ENCODE results near the gene HOXB3.
A peak's percentile ranks its signal among the peaks of the same experiment; 100 is the strongest.

Gene HOXB3

DNA sequence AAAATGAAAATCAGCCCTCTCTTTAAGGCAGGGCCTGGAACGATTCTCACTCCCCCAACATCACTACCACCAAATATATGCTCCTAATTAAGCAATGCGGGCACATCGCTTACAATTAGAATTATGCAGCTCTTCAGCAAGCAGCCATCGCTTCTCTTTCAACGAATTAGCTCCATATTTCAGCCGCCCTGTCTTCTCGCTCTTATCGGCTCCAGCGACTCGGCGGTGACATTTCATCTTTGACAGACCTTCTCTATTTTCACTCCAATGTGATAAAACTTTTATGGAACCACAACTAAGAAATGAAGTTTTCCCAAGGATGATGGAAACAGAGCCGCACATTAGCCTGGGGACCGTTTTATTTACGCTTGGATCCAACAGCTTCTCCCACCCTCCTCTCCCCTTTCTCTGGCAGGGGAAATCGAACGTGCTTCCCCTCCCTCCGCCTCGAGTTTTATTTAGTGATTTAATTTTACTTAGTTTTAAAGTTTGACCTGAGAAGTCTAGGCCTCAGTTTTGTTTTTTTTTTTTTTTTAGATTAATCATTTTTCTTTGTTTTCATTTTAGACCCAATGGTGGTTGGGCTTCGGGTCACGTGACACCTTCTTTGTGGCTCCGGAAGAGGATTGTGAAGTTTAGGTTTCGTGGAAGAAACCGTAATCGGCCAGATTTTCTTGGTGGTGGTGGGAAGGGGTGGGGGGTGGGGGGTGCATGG lies 42.1 kb downstream of the HOXB3 start (continued):
- no peak for TF ChIP-seq ZNF658 (tag by site-specific recombination; IDR thresholded peaks at IDR 0.05)
- TF ChIP-seq ZNF174 (tag by site-specific recombination; IDR thresholded peaks at IDR 0.05), result no peak
- TF ChIP-seq ZNF549 (tag by site-specific recombination; IDR thresholded peaks at IDR 0.05), result no peak
- TF ChIP-seq, protein P1, sequence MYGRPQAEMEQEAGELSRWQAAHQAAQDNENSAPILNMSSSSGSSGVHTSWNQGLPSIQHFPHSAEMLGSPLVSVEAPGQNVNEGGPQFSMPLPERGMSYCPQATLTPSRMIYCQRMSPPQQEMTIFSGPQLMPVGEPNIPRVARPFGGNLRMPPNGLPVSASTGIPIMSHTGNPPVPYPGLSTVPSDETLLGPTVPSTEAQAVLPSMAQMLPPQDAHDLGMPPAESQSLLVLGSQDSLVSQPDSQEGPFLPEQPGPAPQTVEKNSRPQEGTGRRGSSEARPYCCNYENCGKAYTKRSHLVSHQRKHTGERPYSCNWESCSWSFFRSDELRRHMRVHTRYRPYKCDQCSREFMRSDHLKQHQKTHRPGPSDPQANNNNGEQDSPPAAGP (tag by site-specific recombination; IDR thresholded peaks at IDR 0.05), result no peak
- no peak for TF ChIP-seq ZNF302 (tag by site-specific recombination; IDR thresholded peaks at IDR 0.05; ENCODE audit: low read depth)
- TF ChIP-seq ZNF596 (tag by site-specific recombination; IDR thresholded peaks at IDR 0.05), result peak; percentile 80
- TF ChIP-seq ZNF660 (tag by site-specific recombination; IDR thresholded peaks at IDR 0.05), result no peak
- no peak for TF ChIP-seq ZNF76 (tag by site-specific recombination; IDR thresholded peaks at IDR 0.05; ENCODE audit: borderline replicate concordance, low read depth)
- TF ChIP-seq, protein P2, sequence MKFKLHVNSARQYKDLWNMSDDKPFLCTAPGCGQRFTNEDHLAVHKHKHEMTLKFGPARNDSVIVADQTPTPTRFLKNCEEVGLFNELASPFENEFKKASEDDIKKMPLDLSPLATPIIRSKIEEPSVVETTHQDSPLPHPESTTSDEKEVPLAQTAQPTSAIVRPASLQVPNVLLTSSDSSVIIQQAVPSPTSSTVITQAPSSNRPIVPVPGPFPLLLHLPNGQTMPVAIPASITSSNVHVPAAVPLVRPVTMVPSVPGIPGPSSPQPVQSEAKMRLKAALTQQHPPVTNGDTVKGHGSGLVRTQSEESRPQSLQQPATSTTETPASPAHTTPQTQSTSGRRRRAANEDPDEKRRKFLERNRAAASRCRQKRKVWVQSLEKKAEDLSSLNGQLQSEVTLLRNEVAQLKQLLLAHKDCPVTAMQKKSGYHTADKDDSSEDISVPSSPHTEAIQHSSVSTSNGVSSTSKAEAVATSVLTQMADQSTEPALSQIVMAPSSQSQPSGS (tag by site-specific recombination; IDR thresholded peaks at IDR 0.05; ENCODE audit: low read depth), result peak; percentile 44; the same call in 1 of the 2 replicates
- peak; percentile 83 for TF ChIP-seq ZNF341 (tag by site-specific recombination; IDR thresholded peaks at IDR 0.05; ENCODE audit: low read depth)
- 0 out of 2 replicates have a peak, but pooled peaks have one; percentile 12 for TF ChIP-seq ZBTB1 (tag by site-specific recombination; IDR thresholded peaks at IDR 0.05)
- TF ChIP-seq, protein P3, sequence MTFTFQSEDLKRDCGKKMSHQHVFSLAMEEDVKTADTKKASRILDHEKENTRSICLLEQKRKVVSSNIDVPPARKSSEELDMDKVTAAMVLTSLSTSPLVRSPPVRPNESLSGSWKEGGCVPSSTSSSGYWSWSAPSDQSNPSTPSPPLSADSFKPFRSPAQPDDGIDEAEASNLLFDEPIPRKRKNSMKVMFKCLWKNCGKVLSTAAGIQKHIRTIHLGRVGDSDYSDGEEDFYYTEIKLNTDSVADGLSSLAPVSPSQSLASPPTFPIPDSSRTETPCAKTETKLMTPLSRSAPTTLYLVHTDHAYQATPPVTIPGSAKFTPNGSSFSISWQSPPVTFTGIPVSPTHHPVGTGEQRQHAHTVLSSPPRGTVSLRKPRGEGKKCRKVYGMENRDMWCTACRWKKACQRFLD (tag by site-specific recombination; IDR thresholded peaks at IDR 0.05), result no peak
- TF ChIP-seq, protein P4, sequence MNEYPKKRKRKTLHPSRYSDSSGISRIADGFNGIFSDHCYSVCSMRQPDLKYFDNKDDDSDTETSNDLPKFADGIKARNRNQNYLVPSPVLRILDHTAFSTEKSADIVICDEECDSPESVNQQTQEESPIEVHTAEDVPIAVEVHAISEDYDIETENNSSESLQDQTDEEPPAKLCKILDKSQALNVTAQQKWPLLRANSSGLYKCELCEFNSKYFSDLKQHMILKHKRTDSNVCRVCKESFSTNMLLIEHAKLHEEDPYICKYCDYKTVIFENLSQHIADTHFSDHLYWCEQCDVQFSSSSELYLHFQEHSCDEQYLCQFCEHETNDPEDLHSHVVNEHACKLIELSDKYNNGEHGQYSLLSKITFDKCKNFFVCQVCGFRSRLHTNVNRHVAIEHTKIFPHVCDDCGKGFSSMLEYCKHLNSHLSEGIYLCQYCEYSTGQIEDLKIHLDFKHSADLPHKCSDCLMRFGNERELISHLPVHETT (tag by site-specific recombination; IDR thresholded peaks at IDR 0.05), result no peak
- no peak for TF ChIP-seq ZSCAN5A (tag by site-specific recombination; IDR thresholded peaks at IDR 0.05)
- TF ChIP-seq ZNF140 (tag by site-specific recombination; IDR thresholded peaks at IDR 0.05), result no peak
- TF ChIP-seq ZNF274 (IDR thresholded peaks at IDR 0.05; ENCODE audit: low read length), result no peak
- TF ChIP-seq ZNF274 (tag by site-specific recombination; IDR thresholded peaks at IDR 0.05; ENCODE audit: borderline replicate concordance), result no peak
- TF ChIP-seq ZNF366 (tag by site-specific recombination; conservative IDR thresholded peaks at IDR 0.05), result peak; percentile 38; the same call in 1 of the 2 replicates
- TF ChIP-seq ZNF239 (tag by site-specific recombination; IDR thresholded peaks at IDR 0.05), result no peak
- no peak for TF ChIP-seq ZFHX2 (tag by site-specific recombination; conservative IDR thresholded peaks at IDR 0.05)
- TF ChIP-seq SETDB1 (IDR thresholded peaks at IDR 0.05; ENCODE audit: insufficient read length, low read length), result no peak
- 0 out of 2 replicates have a peak, but pooled peaks have one; percentile 16 for TF ChIP-seq ZBTB21 (tag by site-specific recombination; IDR thresholded peaks at IDR 0.05)
- peak; percentile 56 for TF ChIP-seq ZNF362 (tag by site-specific recombination; IDR thresholded peaks at IDR 0.05)
- no peak for TF ChIP-seq ZNF184 (tag by site-specific recombination; IDR thresholded peaks at IDR 0.05)
- TF ChIP-seq GLIS1 (tag by site-specific recombination; IDR thresholded peaks at IDR 0.05), result 0 out of 2 replicates have a peak, but pooled peaks have one; percentile 6
- TF ChIP-seq ZNF561 (tag by site-specific recombination; IDR thresholded peaks at IDR 0.05; ENCODE audit: borderline replicate concordance), result peak; percentile 52
- TF ChIP-seq ZNF433 (tag by site-specific recombination; IDR thresholded peaks at IDR 0.05; ENCODE audit: low read depth), result no peak
- TF ChIP-seq ZNF830 (tag by site-specific recombination; IDR thresholded peaks at IDR 0.05; ENCODE audit: low read depth), result no peak
- peak; percentile 74; the same call in 1 of the 2 replicates for TF ChIP-seq ZNF664 (tag by site-specific recombination; IDR thresholded peaks at IDR 0.05)
- no peak for TF ChIP-seq ZNF24 (tag by site-specific recombination; IDR thresholded peaks at IDR 0.05)
- TF ChIP-seq ZNF248 (tag by site-specific recombination; IDR thresholded peaks at IDR 0.05), result no peak
- TF ChIP-seq, protein P5, sequence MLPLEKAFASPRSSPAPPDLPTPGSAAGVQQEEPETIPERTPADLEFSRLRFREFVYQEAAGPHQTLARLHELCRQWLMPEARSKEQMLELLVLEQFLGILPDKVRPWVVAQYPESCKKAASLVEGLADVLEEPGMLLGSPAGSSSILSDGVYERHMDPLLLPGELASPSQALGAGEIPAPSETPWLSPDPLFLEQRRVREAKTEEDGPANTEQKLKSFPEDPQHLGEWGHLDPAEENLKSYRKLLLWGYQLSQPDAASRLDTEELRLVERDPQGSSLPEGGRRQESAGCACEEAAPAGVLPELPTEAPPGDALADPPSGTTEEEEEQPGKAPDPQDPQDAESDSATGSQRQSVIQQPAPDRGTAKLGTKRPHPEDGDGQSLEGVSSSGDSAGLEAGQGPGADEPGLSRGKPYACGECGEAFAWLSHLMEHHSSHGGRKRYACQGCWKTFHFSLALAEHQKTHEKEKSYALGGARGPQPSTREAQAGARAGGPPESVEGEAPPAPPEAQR (tag by site-specific recombination; IDR thresholded peaks at IDR 0.05), result no peak; the same call in 1 of the 2 replicates

Data from HEK293 (cell line).